Activated gamma-delta T cell treated with anti-CD3 and anti-CD28 coated beads, Interleukin-2, amount 50 U/mL, for 16 hours (primary cell): Measurements from ENCODE around the gene CACNB1.

ENCODE experiments used
- DNase-seq: peaks from one replicate; pipeline ENCODE4 v3.0.0-alpha.2; 2020; ENCODE audit warnings: low read depth

CACNB1 gene

GRCh38 chr17:39123627-39124026, 73.8 kb downstream of the CACNB1 start:
- DNase-seq = no peak
